HepG2 (cell line): ENCODE data around the gene PLK5. TPM values are rescaled to one million over a fixed set of nuclear protein-coding genes. Genes with fewer than 3 reads are reported as not detected.

ENCODE experiments used
- CHD4 ChIP-seq: fragments of 200-600 bp; sonication (generic); IDR thresholded peaks from 2 replicates; pipeline ENCODE4 v1.7.0; 2017; ENCODE audit warnings: mild to moderate bottlenecking, low read length, borderline replicate concordance
- DR1 ChIP-seq: sonication (generic); formaldehyde crosslinking; IDR thresholded peaks from 2 replicates; pipeline ENCODE4 v1.8.0; 2021; ENCODE audit warnings: mild to moderate bottlenecking, missing genetic modification reagents, inconsistent platforms
- FOXK1 ChIP-seq: sonication (generic); formaldehyde crosslinking; IDR thresholded peaks from 2 replicates; pipeline ENCODE4 v1.4.0; 2020; ENCODE audit warnings: low read depth, missing genetic modification reagents, borderline replicate concordance
- GATA4 ChIP-seq: sonication (generic); IDR thresholded peaks from 2 replicates; pipeline ENCODE4 v1.6.1; 2016; ENCODE audit warnings: antibody characterized with exemption, low read depth, borderline replicate concordance
- HNRNPLL ChIP-seq: fragments of 200-400 bp; formaldehyde crosslinking; IDR thresholded peaks from 2 replicates; pipeline ENCODE4 v1.6.1; 2017; ENCODE audit warnings: mild to moderate bottlenecking, low read depth, low read length; ENCODE audit not compliant: poor library complexity, severe bottlenecking
- MED8 ChIP-seq: sonication (generic); formaldehyde crosslinking; IDR thresholded peaks from 2 replicates; pipeline ENCODE4 v1.8.1; 2023; ENCODE audit warnings: mild to moderate bottlenecking, missing genetic modification reagents; ENCODE audit not compliant: insufficient replicate concordance
- NFIB ChIP-seq: sonication (generic); formaldehyde crosslinking; IDR thresholded peaks from 2 replicates; pipeline ENCODE4 v1.9.0; 2021; ENCODE audit warnings: missing genetic modification reagents, mild to moderate bottlenecking, borderline replicate concordance
- SKI ChIP-seq: fragments of 450-650 bp; IDR thresholded peaks from one replicate; pipeline ENCODE4 v1.6.1; 2018; ENCODE audit warnings: mild to moderate bottlenecking; ENCODE audit not compliant: partially characterized antibody
- SOX6 ChIP-seq, 2 experiments: fragments of 450-650 bp in 1 of 2; sonication (generic) in 1 of 2; formaldehyde crosslinking in 1 of 2; IDR thresholded peaks; 2 replicates each; pipeline versions ENCODE4 v1.4.0 to v1.6.1; 2017 to 2020; ENCODE audit warnings: antibody characterized with exemption in 1 of 2, mild to moderate bottlenecking in 1 of 2, missing genetic modification reagents in 1 of 2
- ZFP36L2 ChIP-seq: sonication (generic); formaldehyde crosslinking; IDR thresholded peaks from 2 replicates; pipeline ENCODE4 v1.4.0; 2020; ENCODE audit warnings: missing genetic modification reagents
- ZFYVE20 ChIP-seq: sonication (generic); formaldehyde crosslinking; IDR thresholded peaks from 2 replicates; pipeline ENCODE4 v1.8.0; 2023; ENCODE audit warnings: low read depth, mild to moderate bottlenecking, moderate library complexity, missing genetic modification reagents, borderline replicate concordance
- ZNF205 ChIP-seq: IDR thresholded peaks from 2 replicates; pipeline ENCODE4 v1.6.1; 2018; ENCODE audit warnings: missing biosample characterization, missing genetic modification reagents
- ZNF253 ChIP-seq: sonication (generic); formaldehyde crosslinking; IDR thresholded peaks from 2 replicates; pipeline ENCODE4 v1.8.0; 2022; ENCODE audit warnings: mild to moderate bottlenecking, missing genetic modification reagents, borderline replicate concordance
- ZNF256 ChIP-seq: sonication (generic); formaldehyde crosslinking; conservative IDR thresholded peaks from 2 replicates; pipeline ENCODE4 v1.4.0; 2020; ENCODE audit warnings: missing genetic modification reagents
- ZNF776 ChIP-seq: sonication (generic); formaldehyde crosslinking; IDR thresholded peaks from 2 replicates; pipeline ENCODE4 v1.4.0; 2020; ENCODE audit warnings: mild to moderate bottlenecking, missing genetic modification reagents
- polyA plus RNA-seq, 8 experiments: library from polyadenylated mRNA; depleted of rRNA in 3 of 8; stranded (reverse) in 7 of 8; unstranded in 1 of 8; fragments of >200 nt; fragmentation: Illumina TruSeq in 4 of 8; extraction: Trizol in 4 of 8; gene quantifications; 2 replicates each; pipeline versions ENCODE4 v1.2.1 to v1.2.3, GENCODE V29; 2011 to 2016; ENCODE audit warnings: low read depth in 4 of 8, missing spikeins in 1 of 8, mixed read lengths in 1 of 8; ENCODE audit not compliant: insufficient read depth in 1 of 8
- total RNA-seq, 5 experiments: library from RNA; depleted of rRNA; stranded (reverse); fragments of >200 nt; fragmentation: Illumina TruSeq; extraction: Trizol; gene quantifications; 2 replicates each; pipeline ENCODE4 v1.2.3, GENCODE V29; 2016; ENCODE audit warnings: low read depth in 1 of 5
- TF ChIP-seq, protein P1 (sequence below): sonication (generic); formaldehyde crosslinking; IDR thresholded peaks from 2 replicates; pipeline ENCODE4 v1.4.0; 2020; ENCODE audit warnings: missing genetic modification reagents, borderline replicate concordance
- TF ChIP-seq, protein P2 (sequence below): sonication (generic); formaldehyde crosslinking; IDR thresholded peaks from 2 replicates; pipeline ENCODE4 v1.5.1; 2020; ENCODE audit warnings: mild to moderate bottlenecking, missing genetic modification reagents, borderline replicate concordance
- TF ChIP-seq, protein P3 (sequence below): fragments of 450-650 bp; IDR thresholded peaks from 2 replicates; pipeline ENCODE4 v1.6.1; 2017
- TF ChIP-seq, protein P4 (sequence below): sonication (generic); formaldehyde crosslinking; IDR thresholded peaks from 2 replicates; pipeline ENCODE4 v1.8.0; 2022; ENCODE audit warnings: missing genetic modification reagents, mild to moderate bottlenecking, moderate library complexity, borderline replicate concordance

The PLK5 gene
- total and polyA plus RNA-seq, 2 of the 13 experiments (the other 11 are each of a cell fraction or from before 2014, with no cell fraction given) = not detected

GRCh38 chr19:1503089-1503924 lies 20.6 kb upstream of the PLK5 start (continued):
- TF ChIP-seq SKI = no peak
- no peak for TF ChIP-seq HNRNPLL
- TF ChIP-seq, protein P1, sequence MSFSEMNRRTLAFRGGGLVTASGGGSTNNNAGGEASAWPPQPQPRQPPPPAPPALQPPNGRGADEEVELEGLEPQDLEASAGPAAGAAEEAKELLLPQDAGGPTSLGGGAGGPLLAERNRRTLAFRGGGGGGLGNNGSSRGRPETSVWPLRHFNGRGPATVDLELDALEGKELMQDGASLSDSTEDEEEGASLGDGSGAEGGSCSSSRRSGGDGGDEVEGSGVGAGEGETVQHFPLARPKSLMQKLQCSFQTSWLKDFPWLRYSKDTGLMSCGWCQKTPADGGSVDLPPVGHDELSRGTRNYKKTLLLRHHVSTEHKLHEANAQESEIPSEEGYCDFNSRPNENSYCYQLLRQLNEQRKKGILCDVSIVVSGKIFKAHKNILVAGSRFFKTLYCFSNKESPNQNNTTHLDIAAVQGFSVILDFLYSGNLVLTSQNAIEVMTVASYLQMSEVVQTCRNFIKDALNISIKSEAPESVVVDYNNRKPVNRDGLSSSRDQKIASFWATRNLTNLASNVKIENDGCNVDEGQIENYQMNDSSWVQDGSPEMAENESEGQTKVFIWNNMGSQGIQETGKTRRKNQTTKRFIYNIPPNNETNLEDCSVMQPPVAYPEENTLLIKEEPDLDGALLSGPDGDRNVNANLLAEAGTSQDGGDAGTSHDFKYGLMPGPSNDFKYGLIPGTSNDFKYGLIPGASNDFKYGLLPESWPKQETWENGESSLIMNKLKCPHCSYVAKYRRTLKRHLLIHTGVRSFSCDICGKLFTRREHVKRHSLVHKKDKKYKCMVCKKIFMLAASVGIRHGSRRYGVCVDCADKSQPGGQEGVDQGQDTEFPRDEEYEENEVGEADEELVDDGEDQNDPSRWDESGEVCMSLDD (CRISPR knock-in tag) = 0 out of 2 replicates have a peak, but pooled peaks have one; percentile 21
- TF ChIP-seq GATA4 = no peak
- no peak for TF ChIP-seq FOXK1
- TF ChIP-seq, protein P2, sequence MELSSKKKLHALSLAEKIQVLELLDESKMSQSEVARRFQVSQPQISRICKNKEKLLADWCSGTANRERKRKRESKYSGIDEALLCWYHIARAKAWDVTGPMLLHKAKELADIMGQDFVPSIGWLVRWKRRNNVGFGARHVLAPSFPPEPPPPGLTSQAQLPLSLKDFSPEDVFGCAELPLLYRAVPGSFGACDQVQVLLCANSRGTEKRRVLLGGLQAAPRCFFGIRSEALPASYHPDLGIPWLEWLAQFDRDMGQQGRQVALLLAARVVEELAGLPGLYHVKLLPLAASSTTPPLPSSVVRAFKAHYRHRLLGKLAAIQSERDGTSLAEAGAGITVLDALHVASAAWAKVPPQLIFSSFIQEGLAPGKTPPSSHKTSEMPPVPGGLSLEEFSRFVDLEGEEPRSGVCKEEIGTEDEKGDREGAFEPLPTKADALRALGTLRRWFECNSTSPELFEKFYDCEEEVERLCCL (CRISPR knock-in tag) = no peak
- TF ChIP-seq CHD4 = no peak
- TF ChIP-seq ZNF256 (CRISPR knock-in tag) = no peak; the same call in 1 of the 2 replicates
- TF ChIP-seq ZNF205 = no peak
- no peak for TF ChIP-seq ZNF253 (CRISPR knock-in tag)
- no peak for TF ChIP-seq SOX6 (IDR thresholded peaks at IDR 0.05)
- no peak for TF ChIP-seq SOX6 (CRISPR knock-in tag; IDR thresholded peaks at IDR 0.05)
- TF ChIP-seq, protein P3, sequence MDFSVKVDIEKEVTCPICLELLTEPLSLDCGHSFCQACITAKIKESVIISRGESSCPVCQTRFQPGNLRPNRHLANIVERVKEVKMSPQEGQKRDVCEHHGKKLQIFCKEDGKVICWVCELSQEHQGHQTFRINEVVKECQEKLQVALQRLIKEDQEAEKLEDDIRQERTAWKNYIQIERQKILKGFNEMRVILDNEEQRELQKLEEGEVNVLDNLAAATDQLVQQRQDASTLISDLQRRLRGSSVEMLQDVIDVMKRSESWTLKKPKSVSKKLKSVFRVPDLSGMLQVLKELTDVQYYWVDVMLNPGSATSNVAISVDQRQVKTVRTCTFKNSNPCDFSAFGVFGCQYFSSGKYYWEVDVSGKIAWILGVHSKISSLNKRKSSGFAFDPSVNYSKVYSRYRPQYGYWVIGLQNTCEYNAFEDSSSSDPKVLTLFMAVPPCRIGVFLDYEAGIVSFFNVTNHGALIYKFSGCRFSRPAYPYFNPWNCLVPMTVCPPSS = no peak
- TF ChIP-seq ZFP36L2 = no peak
- TF ChIP-seq ZFYVE20 (CRISPR knock-in tag) = no peak
- TF ChIP-seq, protein P4, sequence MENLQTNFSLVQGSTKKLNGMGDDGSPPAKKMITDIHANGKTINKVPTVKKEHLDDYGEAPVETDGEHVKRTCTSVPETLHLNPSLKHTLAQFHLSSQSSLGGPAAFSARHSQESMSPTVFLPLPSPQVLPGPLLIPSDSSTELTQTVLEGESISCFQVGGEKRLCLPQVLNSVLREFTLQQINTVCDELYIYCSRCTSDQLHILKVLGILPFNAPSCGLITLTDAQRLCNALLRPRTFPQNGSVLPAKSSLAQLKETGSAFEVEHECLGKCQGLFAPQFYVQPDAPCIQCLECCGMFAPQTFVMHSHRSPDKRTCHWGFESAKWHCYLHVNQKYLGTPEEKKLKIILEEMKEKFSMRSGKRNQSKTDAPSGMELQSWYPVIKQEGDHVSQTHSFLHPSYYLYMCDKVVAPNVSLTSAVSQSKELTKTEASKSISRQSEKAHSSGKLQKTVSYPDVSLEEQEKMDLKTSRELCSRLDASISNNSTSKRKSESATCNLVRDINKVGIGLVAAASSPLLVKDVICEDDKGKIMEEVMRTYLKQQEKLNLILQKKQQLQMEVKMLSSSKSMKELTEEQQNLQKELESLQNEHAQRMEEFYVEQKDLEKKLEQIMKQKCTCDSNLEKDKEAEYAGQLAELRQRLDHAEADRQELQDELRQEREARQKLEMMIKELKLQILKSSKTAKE (CRISPR knock-in tag) = no peak
- no peak for TF ChIP-seq MED8
- no peak for TF ChIP-seq NFIB
- TF ChIP-seq DR1 (CRISPR knock-in tag) = no peak
- TF ChIP-seq ZNF776 (CRISPR knock-in tag) = no peak
